ENCODE results near the gene VPS26B. TPM values are rescaled to one million over a fixed set of nuclear protein-coding genes. Genes with fewer than 3 reads are reported as not detected.

The VPS26B gene
- total RNA-seq, 1 experiment from 2014 or later: 29.3 TPM

DNA sequence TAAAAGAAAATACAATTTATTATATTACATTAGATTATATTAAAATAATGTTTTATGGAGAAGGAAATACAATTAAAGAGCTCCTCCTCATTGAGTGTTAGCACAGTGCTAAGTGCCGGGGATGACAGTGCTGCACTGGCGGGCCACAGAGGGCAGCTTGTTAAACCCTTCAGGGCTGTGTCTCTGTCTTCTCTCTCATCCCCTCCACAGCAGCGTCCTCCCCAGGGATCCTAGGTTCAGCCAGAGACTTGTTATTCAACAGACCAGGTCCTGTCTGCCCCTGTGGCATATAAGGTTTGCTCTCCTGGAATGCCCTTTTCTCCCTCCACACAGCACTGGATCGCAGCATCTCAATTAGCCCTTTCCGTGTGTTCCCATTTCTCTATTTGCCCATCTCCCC is 14.5 kb downstream of the VPS26B start:
- Mint-ChIP-seq H3K4me1 (peaks cover 8% of the 10 kb centered on the region), H3K36me3 (peaks cover 30% of the 10 kb centered on the region), H3K27me3 (ENCODE audit: low read depth) (no peaks in the 10 kb centered on the region), H3K9me3 (no peaks in the 10 kb centered on the region), H3K27ac (no peak overlapping the region), H3K4me3 (no peak overlapping the region)
- no peak for ATAC-seq
- CTCF ChIA-PET: no interaction called here
- POLR2A ChIA-PET: no interaction called here
- TF ChIP-seq NR2C2 (CRISPR knock-in tag; IDR thresholded peaks at IDR 0.05) (no peak), ZBTB21 (CRISPR knock-in tag; IDR thresholded peaks at IDR 0.05; ENCODE audit: borderline replicate concordance) (no peak), ZNF396 (CRISPR knock-in tag; IDR thresholded peaks at IDR 0.05; ENCODE audit: borderline replicate concordance) (no peak), NFE2L1 (CRISPR knock-in tag; IDR thresholded peaks at IDR 0.05) (no peak), TEAD1 (CRISPR knock-in tag; IDR thresholded peaks at IDR 0.05) (no peak), ZNF671 (CRISPR knock-in tag; IDR thresholded peaks at IDR 0.05) (no peak), TEAD4 (CRISPR knock-in tag; IDR thresholded peaks at IDR 0.05) (no peak), PRRX2 (CRISPR knock-in tag; IDR thresholded peaks at IDR 0.05) (no peak), NR1H2 (CRISPR knock-in tag; IDR thresholded peaks at IDR 0.05) (no peak), ZNF263 (CRISPR knock-in tag; IDR thresholded peaks at IDR 0.05; ENCODE audit: low read depth) (no peak), ELF4 (CRISPR knock-in tag; IDR thresholded peaks at IDR 0.05; ENCODE audit: low read depth) (no peak), GTF2I (CRISPR knock-in tag; conservative IDR thresholded peaks at IDR 0.05) (no peak), MXD4 (CRISPR knock-in tag; IDR thresholded peaks at IDR 0.05; ENCODE audit: borderline replicate concordance) (no peak), ZNF232 (CRISPR knock-in tag; IDR thresholded peaks at IDR 0.05) (no peak)
- TF ChIP-seq, protein P1, sequence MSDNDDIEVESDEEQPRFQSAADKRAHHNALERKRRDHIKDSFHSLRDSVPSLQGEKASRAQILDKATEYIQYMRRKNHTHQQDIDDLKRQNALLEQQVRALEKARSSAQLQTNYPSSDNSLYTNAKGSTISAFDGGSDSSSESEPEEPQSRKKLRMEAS (CRISPR knock-in tag; IDR thresholded peaks at IDR 0.05): no peak
- TF ChIP-seq, protein P2, sequence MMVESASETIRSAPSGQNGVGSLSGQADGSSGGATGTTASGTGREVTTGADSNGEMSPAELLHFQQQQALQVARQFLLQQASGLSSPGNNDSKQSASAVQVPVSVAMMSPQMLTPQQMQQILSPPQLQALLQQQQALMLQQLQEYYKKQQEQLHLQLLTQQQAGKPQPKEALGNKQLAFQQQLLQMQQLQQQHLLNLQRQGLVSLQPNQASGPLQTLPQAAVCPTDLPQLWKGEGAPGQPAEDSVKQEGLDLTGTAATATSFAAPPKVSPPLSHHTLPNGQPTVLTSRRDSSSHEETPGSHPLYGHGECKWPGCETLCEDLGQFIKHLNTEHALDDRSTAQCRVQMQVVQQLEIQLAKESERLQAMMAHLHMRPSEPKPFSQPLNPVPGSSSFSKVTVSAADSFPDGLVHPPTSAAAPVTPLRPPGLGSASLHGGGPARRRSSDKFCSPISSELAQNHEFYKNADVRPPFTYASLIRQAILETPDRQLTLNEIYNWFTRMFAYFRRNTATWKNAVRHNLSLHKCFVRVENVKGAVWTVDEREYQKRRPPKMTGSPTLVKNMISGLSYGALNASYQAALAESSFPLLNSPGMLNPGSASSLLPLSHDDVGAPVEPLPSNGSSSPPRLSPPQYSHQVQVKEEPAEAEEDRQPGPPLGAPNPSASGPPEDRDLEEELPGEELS (CRISPR knock-in tag; IDR thresholded peaks at IDR 0.05): no peak
- TF ChIP-seq, protein P3, sequence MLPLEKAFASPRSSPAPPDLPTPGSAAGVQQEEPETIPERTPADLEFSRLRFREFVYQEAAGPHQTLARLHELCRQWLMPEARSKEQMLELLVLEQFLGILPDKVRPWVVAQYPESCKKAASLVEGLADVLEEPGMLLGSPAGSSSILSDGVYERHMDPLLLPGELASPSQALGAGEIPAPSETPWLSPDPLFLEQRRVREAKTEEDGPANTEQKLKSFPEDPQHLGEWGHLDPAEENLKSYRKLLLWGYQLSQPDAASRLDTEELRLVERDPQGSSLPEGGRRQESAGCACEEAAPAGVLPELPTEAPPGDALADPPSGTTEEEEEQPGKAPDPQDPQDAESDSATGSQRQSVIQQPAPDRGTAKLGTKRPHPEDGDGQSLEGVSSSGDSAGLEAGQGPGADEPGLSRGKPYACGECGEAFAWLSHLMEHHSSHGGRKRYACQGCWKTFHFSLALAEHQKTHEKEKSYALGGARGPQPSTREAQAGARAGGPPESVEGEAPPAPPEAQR (CRISPR knock-in tag; IDR thresholded peaks at IDR 0.05): no peak
- TF ChIP-seq, protein P4, sequence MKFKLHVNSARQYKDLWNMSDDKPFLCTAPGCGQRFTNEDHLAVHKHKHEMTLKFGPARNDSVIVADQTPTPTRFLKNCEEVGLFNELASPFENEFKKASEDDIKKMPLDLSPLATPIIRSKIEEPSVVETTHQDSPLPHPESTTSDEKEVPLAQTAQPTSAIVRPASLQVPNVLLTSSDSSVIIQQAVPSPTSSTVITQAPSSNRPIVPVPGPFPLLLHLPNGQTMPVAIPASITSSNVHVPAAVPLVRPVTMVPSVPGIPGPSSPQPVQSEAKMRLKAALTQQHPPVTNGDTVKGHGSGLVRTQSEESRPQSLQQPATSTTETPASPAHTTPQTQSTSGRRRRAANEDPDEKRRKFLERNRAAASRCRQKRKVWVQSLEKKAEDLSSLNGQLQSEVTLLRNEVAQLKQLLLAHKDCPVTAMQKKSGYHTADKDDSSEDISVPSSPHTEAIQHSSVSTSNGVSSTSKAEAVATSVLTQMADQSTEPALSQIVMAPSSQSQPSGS (CRISPR knock-in tag; IDR thresholded peaks at IDR 0.05; ENCODE audit: borderline replicate concordance, low read depth): no peak
- TF ChIP-seq, protein P5, sequence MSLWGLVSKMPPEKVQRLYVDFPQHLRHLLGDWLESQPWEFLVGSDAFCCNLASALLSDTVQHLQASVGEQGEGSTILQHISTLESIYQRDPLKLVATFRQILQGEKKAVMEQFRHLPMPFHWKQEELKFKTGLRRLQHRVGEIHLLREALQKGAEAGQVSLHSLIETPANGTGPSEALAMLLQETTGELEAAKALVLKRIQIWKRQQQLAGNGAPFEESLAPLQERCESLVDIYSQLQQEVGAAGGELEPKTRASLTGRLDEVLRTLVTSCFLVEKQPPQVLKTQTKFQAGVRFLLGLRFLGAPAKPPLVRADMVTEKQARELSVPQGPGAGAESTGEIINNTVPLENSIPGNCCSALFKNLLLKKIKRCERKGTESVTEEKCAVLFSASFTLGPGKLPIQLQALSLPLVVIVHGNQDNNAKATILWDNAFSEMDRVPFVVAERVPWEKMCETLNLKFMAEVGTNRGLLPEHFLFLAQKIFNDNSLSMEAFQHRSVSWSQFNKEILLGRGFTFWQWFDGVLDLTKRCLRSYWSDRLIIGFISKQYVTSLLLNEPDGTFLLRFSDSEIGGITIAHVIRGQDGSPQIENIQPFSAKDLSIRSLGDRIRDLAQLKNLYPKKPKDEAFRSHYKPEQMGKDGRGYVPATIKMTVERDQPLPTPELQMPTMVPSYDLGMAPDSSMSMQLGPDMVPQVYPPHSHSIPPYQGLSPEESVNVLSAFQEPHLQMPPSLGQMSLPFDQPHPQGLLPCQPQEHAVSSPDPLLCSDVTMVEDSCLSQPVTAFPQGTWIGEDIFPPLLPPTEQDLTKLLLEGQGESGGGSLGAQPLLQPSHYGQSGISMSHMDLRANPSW (CRISPR knock-in tag; conservative IDR thresholded peaks at IDR 0.05; ENCODE audit: low read depth): no peak
- TF ChIP-seq, protein P6, sequence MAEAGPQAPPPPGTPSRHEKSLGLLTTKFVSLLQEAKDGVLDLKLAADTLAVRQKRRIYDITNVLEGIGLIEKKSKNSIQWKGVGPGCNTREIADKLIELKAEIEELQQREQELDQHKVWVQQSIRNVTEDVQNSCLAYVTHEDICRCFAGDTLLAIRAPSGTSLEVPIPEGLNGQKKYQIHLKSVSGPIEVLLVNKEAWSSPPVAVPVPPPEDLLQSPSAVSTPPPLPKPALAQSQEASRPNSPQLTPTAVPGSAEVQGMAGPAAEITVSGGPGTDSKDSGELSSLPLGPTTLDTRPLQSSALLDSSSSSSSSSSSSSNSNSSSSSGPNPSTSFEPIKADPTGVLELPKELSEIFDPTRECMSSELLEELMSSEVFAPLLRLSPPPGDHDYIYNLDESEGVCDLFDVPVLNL (CRISPR knock-in tag; IDR thresholded peaks at IDR 0.05; ENCODE audit: borderline replicate concordance, low read depth): no peak
- DNase-seq (ENCODE audit: low spot score): no peak
